HTERT RPE-1 (cell line): Measurements from ENCODE around the gene CAAP1.
"Not testable (repeated sequence)": the region's sequence is repeated elsewhere in the genome, so short reads cannot be mapped to it uniquely, and the experiment has no call there.

Experiments
- in situ Hi-C: fragments of 300-500 bp; cut with MboI; formaldehyde crosslinking; loops from 4 replicates; pipeline ENCODE4 v1.14.3; 2020; ENCODE audit warnings: low sequenced_read_pairs

Gene CAAP1

DNA sequence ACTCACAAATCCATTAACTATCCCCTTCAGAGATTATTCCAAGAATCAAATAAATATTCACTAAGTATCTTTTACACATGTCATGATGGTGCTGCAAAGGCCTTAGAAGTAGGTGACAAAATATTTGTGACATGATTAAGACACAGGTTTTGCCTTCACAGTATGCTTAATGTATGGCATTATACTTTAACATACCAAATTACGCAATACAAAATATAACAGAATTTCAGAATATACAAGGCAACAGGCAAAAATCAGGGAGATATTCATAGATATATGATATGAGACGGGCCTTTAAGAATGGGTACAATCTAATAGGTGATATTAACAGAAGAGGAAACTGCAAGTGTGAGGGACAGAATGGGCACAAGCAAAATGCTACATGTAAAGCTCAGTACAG lies 41.6 kb downstream of the CAAP1 start:
- in situ Hi-C loops = no loop called here

DNA sequence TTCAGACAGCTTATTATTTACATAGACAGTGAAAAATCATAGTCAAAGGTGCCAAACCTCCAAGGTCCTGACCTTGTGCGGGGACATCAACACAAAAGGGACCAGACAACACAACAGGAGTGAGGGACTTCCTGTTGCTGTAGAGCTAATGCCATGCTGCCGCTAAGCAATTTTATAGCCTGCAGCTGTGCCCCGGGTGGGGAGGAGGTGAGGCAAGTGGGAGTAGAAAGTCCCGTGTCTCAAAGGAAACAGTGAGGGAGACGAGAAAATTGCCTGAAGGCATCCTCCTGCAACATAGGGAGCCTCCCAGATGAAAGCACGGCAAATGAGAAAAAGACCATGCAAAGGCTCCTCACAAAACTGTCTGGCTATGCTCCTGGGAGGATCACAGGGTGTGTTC lies 58.8 kb downstream of the CAAP1 start:
- in situ Hi-C loops = no loop called here

- in situ Hi-C loops = not testable (repeated sequence)
Observed at GRCh38 chr9:26828391-26828955, 64.1 kb downstream of the CAAP1 start.

- in situ Hi-C loops = no loop called here
Observed at GRCh38 chr9:26814799-26815198, 77.8 kb downstream of the CAAP1 start.

DNA sequence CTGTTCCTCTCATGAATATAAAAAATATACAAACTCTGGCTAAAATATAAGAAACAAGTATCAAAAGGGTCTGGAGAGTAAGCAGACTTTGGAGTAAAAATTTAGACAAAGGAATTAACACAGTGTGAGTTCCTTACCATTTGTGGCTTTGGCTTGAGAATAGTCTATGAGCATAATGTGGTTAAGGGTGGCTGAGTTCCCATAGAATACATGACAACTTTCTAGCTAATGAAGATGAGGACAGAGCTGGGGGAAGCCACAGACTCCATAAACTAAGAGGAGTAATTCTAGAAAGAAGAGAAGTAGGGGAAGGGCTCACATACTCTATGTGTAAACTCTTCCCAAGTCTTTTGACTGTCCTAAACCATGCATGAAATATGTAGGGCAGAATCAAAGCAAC lies 79.4 kb downstream of the CAAP1 start:
- in situ Hi-C loops = no loop called here

GRCh38 chr9:26812217-26812616 lies 80.4 kb downstream of the CAAP1 start:
- in situ Hi-C loops = no loop called here

DNA sequence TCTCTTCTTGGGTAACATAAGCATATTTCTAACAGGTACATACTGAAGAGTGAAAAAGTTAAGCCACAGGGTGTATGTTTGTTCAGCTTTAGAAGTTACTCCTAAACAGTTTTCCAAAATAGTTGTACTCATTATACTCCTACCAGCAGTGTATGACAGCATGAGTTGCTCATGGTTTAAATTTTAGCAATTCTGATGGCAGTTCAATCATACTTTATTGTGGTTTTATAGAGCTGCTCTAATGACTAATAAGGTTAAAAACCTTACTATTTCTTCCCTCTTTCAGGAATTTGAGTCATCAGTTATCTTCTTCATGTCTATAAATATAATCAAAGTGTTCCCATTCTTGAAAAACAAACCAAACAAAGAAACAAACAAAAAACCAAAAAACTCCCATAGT lies 81.5 kb downstream of the CAAP1 start:
- in situ Hi-C loops = no loop called here

DNA sequence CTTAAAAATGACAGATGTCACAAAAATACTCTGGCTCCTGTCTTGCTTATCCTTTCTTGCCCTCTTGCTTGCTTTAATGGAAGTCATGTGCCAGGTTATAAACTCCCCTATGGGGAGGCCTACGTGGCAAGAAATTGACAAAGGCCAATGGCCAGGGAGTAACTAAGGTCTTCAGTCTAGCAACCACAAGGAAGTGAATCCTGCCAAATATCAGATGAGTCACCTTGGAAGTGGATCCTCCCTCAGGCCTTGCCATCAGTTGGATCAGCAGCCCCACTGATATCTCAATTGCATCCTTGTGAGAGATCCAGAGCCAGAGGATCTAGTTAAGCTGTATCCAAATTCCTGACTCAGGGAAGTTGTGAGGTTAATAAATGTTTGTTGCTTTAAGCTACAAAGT lies 82.8 kb downstream of the CAAP1 start:
- in situ Hi-C loops = no loop called here

GRCh38 chr9:26807161-26807560 lies 85.4 kb downstream of the CAAP1 start:
- in situ Hi-C loops = no loop called here

- in situ Hi-C loops = no loop called here
Observed at GRCh38 chr9:26802921-26803320, 89.7 kb downstream of the CAAP1 start.

DNA sequence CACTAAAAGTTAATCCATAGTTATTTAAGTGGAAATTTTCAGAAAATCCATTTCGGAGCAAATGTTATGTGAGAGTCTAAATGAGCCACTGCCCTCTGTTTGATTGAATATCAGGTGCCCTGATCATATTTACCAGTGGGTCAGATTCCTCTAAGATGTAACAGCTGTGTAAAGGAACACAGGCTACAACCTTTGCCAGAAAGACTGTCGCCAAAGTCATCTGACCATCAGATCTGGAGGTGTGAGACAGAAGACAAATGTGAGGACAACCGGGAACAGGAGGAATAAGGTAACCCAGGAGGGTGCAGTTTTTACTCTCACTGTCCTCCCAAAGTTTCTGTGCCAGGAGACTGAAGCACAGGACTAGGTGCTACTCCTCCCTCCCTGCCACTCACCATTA lies 90.8 kb downstream of the CAAP1 start:
- in situ Hi-C loops = no loop called here

GRCh38 chr9:26800322-26800721 lies 92.3 kb downstream of the CAAP1 start:
- in situ Hi-C loops = no loop called here

GRCh38 chr9:26791274-26791673 lies 101.3 kb downstream of the CAAP1 start:
- in situ Hi-C loops = no loop called here
